ENCODE results near the gene NKX2-2.
"Not testable (repeated sequence)": the region's sequence is repeated elsewhere in the genome, so short reads cannot be mapped to it uniquely, and the experiment has no call there.

Gene NKX2-2

DNA sequence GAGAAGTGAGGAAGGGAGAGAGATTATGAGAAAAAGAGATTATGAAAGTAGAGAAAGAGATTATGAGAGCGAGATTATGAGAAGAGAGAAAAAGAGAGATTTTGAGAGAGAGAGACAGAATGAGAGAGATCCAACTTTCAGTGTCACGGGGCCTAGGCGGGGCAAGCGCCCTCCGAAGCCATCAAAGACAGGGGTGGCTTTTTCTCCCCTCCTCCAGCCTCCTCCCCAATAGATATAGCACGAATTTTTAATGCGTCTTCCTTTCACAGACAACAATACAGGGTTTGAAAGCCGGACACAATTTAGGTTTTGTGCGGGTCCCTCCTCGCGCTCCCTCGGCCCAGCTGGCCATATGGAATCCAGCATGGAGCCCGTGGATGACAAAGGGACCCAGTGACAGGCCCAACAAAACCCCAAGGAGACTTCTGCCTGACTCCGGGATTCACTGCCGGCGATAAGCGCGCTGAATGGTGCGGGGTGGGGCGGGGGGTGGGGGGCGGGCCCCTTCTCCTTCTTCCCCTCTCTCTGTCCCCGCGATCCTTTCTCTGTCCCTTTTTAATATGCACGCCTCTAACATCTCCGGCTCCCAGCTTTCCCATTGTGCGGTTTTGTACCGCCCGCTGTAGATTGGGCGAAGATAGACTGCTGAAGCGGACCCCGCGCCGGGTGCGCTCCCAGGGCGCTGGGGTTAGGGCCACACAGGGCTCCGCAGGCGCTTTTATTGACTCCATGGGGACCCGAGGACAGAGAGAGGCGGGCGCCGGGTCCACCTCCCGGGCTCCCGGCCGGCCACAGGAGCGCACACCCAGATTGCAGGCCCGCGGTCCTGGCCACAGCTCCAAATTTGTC lies 5.4 kb downstream of the NKX2-2 start:
- no peak for DNase-seq

- DNase-seq = no peak
Measured at GRCh38 chr20:21507400-21508229, 6.2 kb downstream of the NKX2-2 start.

DNA sequence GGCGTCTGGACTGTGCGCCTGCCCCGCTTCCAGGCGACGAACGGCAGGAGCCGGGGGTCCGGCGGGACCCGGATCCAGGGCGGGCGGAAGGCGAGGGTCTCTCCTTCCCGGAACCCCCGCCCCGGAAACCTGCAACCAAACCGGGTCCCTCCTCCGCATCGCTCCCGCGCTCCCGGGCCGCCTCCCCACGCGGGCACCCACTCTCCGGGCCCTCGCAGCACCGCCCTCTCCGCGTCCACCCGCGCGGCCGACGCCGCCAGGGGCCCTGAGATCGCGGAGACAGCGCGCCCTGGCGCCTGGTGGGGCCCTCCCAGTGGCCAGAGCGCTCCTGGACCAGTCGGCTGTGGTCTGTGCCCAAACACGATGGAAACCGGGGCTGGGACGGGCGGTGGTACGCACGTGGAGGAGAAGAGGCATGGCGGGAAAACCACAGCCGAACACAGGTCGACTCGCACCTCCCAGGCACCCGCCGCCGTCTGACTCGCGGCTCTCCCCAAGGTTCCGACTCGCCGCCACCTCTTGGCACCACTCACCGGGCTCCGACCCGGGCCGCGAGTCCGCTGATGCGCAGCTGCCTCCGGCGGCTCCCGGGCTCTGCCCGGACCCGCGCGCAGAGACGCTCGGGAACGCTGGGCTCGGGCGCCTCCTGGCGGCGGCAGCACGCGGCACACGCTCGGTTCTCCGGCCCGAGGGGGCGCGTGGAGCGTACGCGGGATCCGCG lies 7.9 kb downstream of the NKX2-2 start:
- DNase-seq = no peak

DNA sequence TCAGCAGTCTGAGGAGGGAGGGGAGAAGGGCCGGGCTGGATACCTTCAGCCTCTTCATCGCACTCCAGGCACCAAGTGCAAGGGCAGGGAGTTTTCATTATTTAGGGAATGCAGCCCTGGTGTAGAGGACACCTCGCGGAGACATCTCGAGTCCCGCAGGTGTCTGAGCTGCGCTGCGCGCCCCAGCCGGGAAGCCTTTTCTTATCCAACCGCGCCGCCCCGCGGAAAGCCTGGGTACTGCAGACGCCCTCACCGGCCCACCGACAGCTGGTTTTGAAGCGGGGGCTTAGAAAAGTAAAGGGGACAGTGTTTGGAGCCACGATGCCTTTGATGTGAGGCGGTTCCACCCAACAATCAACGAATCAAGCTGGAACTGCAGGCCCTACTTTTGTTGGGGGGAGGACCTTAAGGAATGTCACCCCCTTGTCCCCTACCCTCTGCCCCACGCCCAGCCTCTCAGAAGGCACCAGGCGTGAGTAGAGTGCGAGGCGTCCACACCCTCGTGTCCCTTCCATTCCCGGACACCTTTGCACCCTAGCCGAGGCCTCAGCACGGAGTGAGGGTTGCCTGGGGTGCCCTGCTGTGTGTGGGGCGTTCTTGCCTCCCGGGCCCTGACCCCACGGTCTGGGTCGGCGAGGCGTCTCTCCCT lies 8.6 kb downstream of the NKX2-2 start:
- no peak for DNase-seq

GRCh38 chr20:21504323-21504722 lies 9.5 kb downstream of the NKX2-2 start:
- DNase-seq = no peak

DNA sequence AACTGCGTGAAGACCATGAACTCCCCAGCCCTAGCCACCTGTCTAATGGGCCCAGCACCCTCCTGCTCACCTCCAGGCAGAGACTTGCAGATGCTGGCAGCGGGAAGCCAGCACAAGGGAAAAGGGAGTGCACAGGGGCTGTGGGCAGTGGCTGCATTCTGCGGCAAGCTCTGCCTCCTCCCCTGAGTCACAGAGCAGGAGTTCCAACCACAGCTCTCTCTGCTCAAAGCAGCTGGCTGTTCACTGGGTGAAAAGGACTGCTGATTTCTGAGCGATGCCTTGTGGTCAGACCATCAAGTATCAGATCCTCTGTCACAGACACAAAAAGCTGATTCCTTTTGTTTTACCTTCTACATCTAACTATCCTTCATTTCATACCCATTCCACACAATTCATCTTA lies 10.5 kb downstream of the NKX2-2 start:
- no peak for DNase-seq

- no peak for DNase-seq
Measured at GRCh38 chr20:21501184-21501583, 12.7 kb downstream of the NKX2-2 start.

DNA sequence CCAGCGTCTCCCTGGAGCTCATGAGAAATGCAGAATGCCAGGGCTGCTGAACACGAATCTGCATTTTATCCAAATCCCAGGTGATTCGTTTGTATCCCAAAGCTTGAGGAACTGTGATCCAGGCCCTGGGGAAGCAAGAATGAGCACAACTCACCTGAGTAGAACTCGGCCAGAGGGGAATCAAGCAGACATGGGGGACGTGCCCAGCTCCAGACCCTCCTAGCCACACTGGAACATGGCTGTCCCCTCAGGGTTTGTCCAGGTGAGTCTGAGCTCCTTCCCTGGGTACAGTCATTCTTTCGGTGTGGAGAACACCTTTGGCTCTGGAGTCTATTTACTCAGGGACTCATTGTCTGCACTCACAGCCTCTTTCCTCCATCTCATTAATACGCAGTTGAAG lies 13.3 kb downstream of the NKX2-2 start:
- no peak for DNase-seq

DNA sequence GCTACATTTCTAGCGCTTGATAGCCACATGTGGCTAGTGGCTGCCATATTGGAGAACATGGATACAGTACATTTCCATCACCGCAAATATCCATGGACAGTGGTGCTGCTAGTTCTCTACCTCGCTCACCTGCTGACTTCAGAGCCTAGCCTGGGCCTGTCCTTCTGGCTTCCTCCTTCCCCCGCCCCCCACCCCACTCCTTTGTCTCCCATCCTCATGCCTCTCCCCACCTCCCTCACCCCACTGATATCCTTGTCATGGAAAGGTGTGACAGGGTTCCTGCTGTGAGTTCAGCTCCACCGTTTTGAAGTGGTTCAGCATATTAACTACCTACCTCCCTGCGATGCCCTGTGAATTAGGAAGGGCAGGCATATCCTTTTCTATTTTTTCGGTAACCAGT lies 14.2 kb downstream of the NKX2-2 start:
- DNase-seq = no peak

DNA sequence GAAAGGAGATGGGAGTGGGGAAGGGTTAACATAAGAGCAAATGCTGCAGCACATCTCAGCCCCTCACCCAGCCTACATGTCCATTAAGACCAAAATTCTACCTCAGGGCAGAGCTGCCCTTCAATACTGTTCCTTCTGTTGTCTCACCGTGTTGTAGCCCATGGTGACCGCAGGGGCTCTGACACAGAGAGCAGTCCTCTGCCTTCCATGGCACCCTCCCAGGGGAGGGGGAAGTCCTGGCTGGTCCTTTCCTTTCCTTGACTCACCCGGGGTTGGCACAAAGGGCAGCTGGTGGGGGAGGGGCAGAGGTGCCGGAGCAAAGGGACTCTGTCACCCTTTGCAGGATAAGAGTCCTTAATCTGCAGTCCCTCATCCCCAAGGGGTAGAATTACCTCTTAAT lies 15.2 kb downstream of the NKX2-2 start:
- no peak for DNase-seq

- DNase-seq = no peak
Measured at GRCh38 chr20:21498195-21498594, 15.7 kb downstream of the NKX2-2 start.

GRCh38 chr20:21496452-21496851 lies 17.4 kb downstream of the NKX2-2 start:
- no peak for DNase-seq

- no peak for DNase-seq
Measured at GRCh38 chr20:21493049-21493448, 20.8 kb downstream of the NKX2-2 start.

- DNase-seq = no peak
Measured at GRCh38 chr20:21490105-21490504, 23.8 kb downstream of the NKX2-2 start.

- not testable (repeated sequence) for DNase-seq
Measured at GRCh38 chr20:21480144-21480543, 33.7 kb downstream of the NKX2-2 start.

- no peak for DNase-seq
Measured at GRCh38 chr20:21465799-21466198, 48.1 kb downstream of the NKX2-2 start.

DNA sequence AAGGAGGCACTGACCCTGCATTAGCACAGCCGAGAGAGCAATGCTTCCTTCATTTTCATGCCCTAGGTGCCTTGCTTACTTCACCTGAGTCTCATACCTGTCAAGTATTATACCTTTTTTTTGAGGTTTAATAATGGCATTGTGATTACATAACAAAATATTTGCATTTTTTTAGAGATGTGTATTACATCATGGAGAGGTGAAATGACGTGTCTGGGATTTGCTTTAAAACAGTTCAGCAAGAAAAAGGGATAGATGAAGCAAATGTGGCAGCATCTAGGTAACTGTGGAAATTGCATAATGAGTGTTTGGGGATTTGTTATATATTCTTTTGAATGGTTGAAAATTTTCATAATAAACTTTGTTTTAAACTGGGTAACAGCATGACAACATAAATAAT lies 48.9 kb downstream of the NKX2-2 start:
- DNase-seq = no peak

Data from SHP77 treated with DMSO at 0.1 percent for 48 hours (cell line).